Pons (tissue), 1 donor: ENCODE data around the gene EML6.

Experiments
- DNase-seq: peaks from one replicate; pipeline ENCODE4 v3.0.0-alpha.2; 2016; ENCODE audit warnings: low spot score

Gene EML6

GRCh38 chr2:54803783-54804751 is 80.6 kb downstream of the EML6 start:
- DNase-seq: no peak

GRCh38 chr2:54805255-54805654 is 81.8 kb downstream of the EML6 start:
- DNase-seq: no peak

GRCh38 chr2:54806975-54807374 is 83.5 kb downstream of the EML6 start:
- no peak for DNase-seq

GRCh38 chr2:54808661-54809060 is 85.2 kb downstream of the EML6 start:
- no peak for DNase-seq

GRCh38 chr2:54809819-54810218 is 86.4 kb downstream of the EML6 start:
- no peak for DNase-seq

- DNase-seq: no peak
These were observed 86.8 kb downstream of the EML6 start for GRCh38 chr2:54810246-54810645.

- no peak for DNase-seq
These were observed 90.1 kb downstream of the EML6 start for GRCh38 chr2:54813584-54813983.

- no peak for DNase-seq
These were observed 91.1 kb downstream of the EML6 start for GRCh38 chr2:54814389-54815147.

- DNase-seq: no peak
These were observed 91.7 kb downstream of the EML6 start for GRCh38 chr2:54815148-54815539.

GRCh38 chr2:54818226-54818625 is 94.8 kb downstream of the EML6 start:
- DNase-seq: no peak

GRCh38 chr2:54820558-54820957 is 97.1 kb downstream of the EML6 start:
- DNase-seq: no peak

- no peak for DNase-seq
These were observed 101.1 kb downstream of the EML6 start for GRCh38 chr2:54824567-54824966.

GRCh38 chr2:54830546-54830945 is 107.1 kb downstream of the EML6 start:
- no peak for DNase-seq

GRCh38 chr2:54831480-54831879 is 108.0 kb downstream of the EML6 start:
- no peak for DNase-seq

GRCh38 chr2:54834721-54835120 is 111.3 kb downstream of the EML6 start:
- no peak for DNase-seq

- no peak for DNase-seq
These were observed 113.0 kb downstream of the EML6 start for GRCh38 chr2:54836477-54836876.

GRCh38 chr2:54838585-54839035 is 115.1 kb downstream of the EML6 start:
- DNase-seq: peak; percentile 82

GRCh38 chr2:54839461-54840255 is 116.2 kb downstream of the EML6 start:
- DNase-seq: peak; percentile 25

GRCh38 chr2:54840559-54841468 is 117.4 kb downstream of the EML6 start:
- DNase-seq: no peak

GRCh38 chr2:54841500-54841899 is 118.0 kb downstream of the EML6 start:
- peak; percentile 14 for DNase-seq

GRCh38 chr2:54845094-54845493 is 121.6 kb downstream of the EML6 start:
- DNase-seq: no peak
